Breast epithelium (tissue), 4 donors: ENCODE data around the gene ZNF648. TPM values are rescaled to one million over a fixed set of nuclear protein-coding genes. Genes with fewer than 3 reads are reported as not detected.

Source experiments
- DNase-seq, 2 donors: peaks; one replicate each; pipeline ENCODE4 v3.0.0-alpha.2; 2019; ENCODE audit warnings: low spot score in 2 of 2
- H3K27ac ChIP-seq, 2 donors: fragments of 200-600 bp; sonication (generic) in 1 of 2; one replicate each; pipeline ENCODE4 v1.5.1; 2016 to 2019; ENCODE audit warnings: mild to moderate bottlenecking in 1 of 2
- H3K27me3 ChIP-seq, 2 donors: fragments of 200-600 bp; sonication (generic) in 1 of 2; one replicate each; pipeline versions ENCODE4 v1.5.1 to v1.6.0; 2017 to 2019; ENCODE audit warnings: control low read depth in 1 of 2, mild to moderate bottlenecking in 1 of 2
- H3K36me3 ChIP-seq: fragments of 200-600 bp; one replicate; pipeline ENCODE4 v1.5.1; 2019
- H3K4me1 ChIP-seq, 2 donors: fragments of 200-600 bp; sonication (generic); one replicate each; pipeline ENCODE4 v1.5.1; 2016 to 2019; ENCODE audit warnings: control low read depth in 1 of 2
- H3K4me3 ChIP-seq, 3 donors: fragments of 200-600 bp; sonication (generic); 1 replicate in 2 of 3; 2 replicates in 1 of 3; pipeline ENCODE4 v1.5.1; 2016 to 2019; ENCODE audit warnings: mild to moderate bottlenecking in 3 of 3, moderate library complexity in 2 of 3
- H3K9me3 ChIP-seq, 2 donors: fragments of 200-600 bp; sonication (generic) in 1 of 2; one replicate each; pipeline ENCODE4 v1.5.1; 2016 to 2019; ENCODE audit warnings: control low read depth in 1 of 2
- CTCF ChIP-seq, 3 donors: fragments of 450-650 bp; IDR thresholded peaks; one replicate each; pipeline ENCODE4 v1.5.1; 2016 to 2017; ENCODE audit warnings: antibody characterized with exemption in 3 of 3, mild to moderate bottlenecking in 3 of 3, moderate library complexity in 3 of 3
- POLR2A ChIP-seq: fragments of 450-650 bp; IDR thresholded peaks from one replicate; pipeline ENCODE4 v1.6.1; 2016; ENCODE audit warnings: antibody characterized with exemption, mild to moderate bottlenecking, moderate library complexity
- POLR2AphosphoS5 ChIP-seq, 3 donors: sonication (generic); formaldehyde crosslinking; IDR thresholded peaks; one replicate each; pipeline ENCODE4 v1.6.1; 2017; ENCODE audit warnings: antibody characterized with exemption in 3 of 3
- intact Hi-C: fragments of 100-400 bp; cut with DNase I; formaldehyde crosslinking; loops from one replicate; pipeline ENCODE4 v1.15.1; 2023; ENCODE audit warnings: low total_unique reads
- total RNA-seq, 3 donors: library from RNA; depleted of rRNA; stranded (reverse); fragments of >200 nt; gene quantifications; one replicate each; pipeline ENCODE4 v1.1.0, GENCODE V29; 2016

The ZNF648 gene
- total RNA-seq, 3 donors from 2014 or later = 3.2 to 3.3 TPM; not detected in 1

DNA sequence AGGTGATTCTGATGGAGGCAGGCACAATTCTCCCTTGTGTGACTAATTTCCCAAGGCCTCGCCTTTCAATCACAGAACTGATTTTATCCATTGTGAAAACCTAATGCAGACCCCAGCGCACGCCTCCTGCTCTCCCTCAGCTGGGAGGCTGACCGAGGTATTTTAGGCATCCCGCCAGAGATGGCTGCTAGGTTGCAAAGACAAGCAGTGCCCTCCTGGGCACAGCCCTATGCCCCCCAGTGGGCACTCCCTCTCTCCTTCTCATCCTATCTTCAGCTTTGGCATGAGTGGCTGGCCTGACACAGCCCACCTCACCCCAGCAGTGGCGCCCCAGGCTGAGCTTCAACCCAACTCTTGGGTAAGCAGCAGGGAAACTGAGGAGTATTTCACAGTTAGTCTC is 24.2 kb upstream of the ZNF648 start:
- no peak for DNase-seq
- no peaks in the 10 kb centered on the region for H3K27me3 ChIP-seq

GRCh38 chr1:182084487-182085316 is 23.2 kb upstream of the ZNF648 start:
- peak; percentile 86 to 88 for DNase-seq
- Histone ChIP-seq H3K27ac (peak overlapping the region; percentile 66 to 78), H3K4me3 (peak overlapping the region in 1 of 3 donors; percentile 32), H3K9me3 (no peaks in the 10 kb centered on the region), H3K36me3 (no peaks in the 10 kb centered on the region), H3K4me1 (no peaks in the 10 kb centered on the region), H3K27me3 (no peaks in the 10 kb centered on the region)
- TF ChIP-seq POLR2A = no peak
- TF ChIP-seq CTCF (IDR thresholded peaks at IDR 0.05) = peak; percentile 70 to 97 (median 95)
- TF ChIP-seq POLR2AphosphoS5 (IDR thresholded peaks at IDR 0.05) = peak in 2 of 3 donors; percentile 21 to 55
- intact Hi-C loops = loop anchor here (10.0 kb wide), 1 partner anchor 510 kb away; no protein-coding TSS in a partner anchor

More for the DNA sequence above, 24.2 kb upstream of the ZNF648 start:
- intact Hi-C loops = loop anchor here (10.0 kb wide), 1 partner anchor 509 kb away; no protein-coding TSS in a partner anchor
- TF ChIP-seq POLR2A (no peak), CTCF (IDR thresholded peaks at IDR 0.05) (no peak), POLR2AphosphoS5 (IDR thresholded peaks at IDR 0.05) (no peak)
- no peaks in the 10 kb centered on the region for H3K36me3 ChIP-seq
- no peaks in the 10 kb centered on the region for H3K9me3 ChIP-seq
- no peak overlapping the region for H3K27ac ChIP-seq
- H3K4me1 ChIP-seq = no peaks in the 10 kb centered on the region
- H3K4me3 ChIP-seq = no peak overlapping the region

DNA sequence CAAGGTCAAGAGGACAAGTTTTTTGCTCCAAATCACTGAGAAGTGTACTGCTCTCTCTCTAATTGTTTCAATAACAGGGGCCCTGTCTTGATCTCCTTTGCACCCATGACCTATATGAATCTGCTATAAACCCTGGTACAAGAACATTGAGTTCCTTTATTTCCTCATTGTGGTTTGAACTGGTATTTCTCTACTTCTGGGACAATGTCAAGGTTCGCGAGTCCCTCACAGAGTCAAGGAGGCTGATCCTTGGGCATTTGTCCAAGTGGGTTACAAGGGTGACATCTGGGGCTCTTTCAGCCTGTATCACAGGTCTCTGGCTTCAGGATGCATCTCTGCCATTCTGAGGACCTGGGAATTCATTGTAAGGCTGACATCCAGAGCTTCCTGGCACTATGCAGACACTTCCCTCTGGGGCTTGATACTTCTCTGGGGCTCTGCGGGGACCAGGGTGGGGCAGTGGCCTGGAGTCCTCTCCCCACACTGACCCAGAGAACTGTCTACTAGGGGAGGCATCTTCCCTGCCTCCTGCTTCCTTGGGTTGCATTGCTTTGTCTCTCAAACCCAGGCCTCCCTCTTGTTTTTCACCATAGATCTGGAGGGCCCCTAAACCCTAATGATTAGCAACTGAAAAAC is 22.5 kb upstream of the ZNF648 start:
- Histone ChIP-seq H3K9me3 (no peaks in the 10 kb centered on the region), H3K4me3 (no peak overlapping the region), H3K36me3 (no peaks in the 10 kb centered on the region), H3K27ac (peak overlapping the region in 1 of 2 donors; percentile 78), H3K27me3 (no peaks in the 10 kb centered on the region), H3K4me1 (no peaks in the 10 kb centered on the region)
- TF ChIP-seq POLR2AphosphoS5 (IDR thresholded peaks at IDR 0.05) (no peak), CTCF (IDR thresholded peaks at IDR 0.05) (peak in 2 of 3 donors; percentile 8 to 26)
- intact Hi-C loops = loop anchor here (10.0 kb wide), 1 partner anchor 511 kb away; no protein-coding TSS in a partner anchor
- DNase-seq = no peak

- no peak for DNase-seq
- TF ChIP-seq CTCF (IDR thresholded peaks at IDR 0.05) (peak; percentile 9 to 67 (median 66)), POLR2A (no peak)
- H3K27ac ChIP-seq = no peak overlapping the region
- no peaks in the 10 kb centered on the region for H3K4me1 ChIP-seq
- H3K27me3 ChIP-seq = no peaks in the 10 kb centered on the region
- no peaks in the 10 kb centered on the region for H3K36me3 ChIP-seq
- H3K9me3 ChIP-seq = no peaks in the 10 kb centered on the region
- H3K4me3 ChIP-seq = no peak overlapping the region
- intact Hi-C loops = loop anchor here (10.0 kb wide), 1 partner anchor 514 kb away; no protein-coding TSS in a partner anchor
Measured at GRCh38 chr1:182080955-182081582, 19.6 kb upstream of the ZNF648 start.
